ENCODE results near the gene C9orf78. TPM values are rescaled to one million over a fixed set of nuclear protein-coding genes. Genes with fewer than 3 reads are reported as not detected.

C9orf78 gene
- total and polyA plus RNA-seq, 9 of the 15 experiments (the other 6 are each of a cell fraction or from before 2014, with no cell fraction given), result 94.6 to 266 (median 202) TPM

- TF ChIP-seq, protein P1, sequence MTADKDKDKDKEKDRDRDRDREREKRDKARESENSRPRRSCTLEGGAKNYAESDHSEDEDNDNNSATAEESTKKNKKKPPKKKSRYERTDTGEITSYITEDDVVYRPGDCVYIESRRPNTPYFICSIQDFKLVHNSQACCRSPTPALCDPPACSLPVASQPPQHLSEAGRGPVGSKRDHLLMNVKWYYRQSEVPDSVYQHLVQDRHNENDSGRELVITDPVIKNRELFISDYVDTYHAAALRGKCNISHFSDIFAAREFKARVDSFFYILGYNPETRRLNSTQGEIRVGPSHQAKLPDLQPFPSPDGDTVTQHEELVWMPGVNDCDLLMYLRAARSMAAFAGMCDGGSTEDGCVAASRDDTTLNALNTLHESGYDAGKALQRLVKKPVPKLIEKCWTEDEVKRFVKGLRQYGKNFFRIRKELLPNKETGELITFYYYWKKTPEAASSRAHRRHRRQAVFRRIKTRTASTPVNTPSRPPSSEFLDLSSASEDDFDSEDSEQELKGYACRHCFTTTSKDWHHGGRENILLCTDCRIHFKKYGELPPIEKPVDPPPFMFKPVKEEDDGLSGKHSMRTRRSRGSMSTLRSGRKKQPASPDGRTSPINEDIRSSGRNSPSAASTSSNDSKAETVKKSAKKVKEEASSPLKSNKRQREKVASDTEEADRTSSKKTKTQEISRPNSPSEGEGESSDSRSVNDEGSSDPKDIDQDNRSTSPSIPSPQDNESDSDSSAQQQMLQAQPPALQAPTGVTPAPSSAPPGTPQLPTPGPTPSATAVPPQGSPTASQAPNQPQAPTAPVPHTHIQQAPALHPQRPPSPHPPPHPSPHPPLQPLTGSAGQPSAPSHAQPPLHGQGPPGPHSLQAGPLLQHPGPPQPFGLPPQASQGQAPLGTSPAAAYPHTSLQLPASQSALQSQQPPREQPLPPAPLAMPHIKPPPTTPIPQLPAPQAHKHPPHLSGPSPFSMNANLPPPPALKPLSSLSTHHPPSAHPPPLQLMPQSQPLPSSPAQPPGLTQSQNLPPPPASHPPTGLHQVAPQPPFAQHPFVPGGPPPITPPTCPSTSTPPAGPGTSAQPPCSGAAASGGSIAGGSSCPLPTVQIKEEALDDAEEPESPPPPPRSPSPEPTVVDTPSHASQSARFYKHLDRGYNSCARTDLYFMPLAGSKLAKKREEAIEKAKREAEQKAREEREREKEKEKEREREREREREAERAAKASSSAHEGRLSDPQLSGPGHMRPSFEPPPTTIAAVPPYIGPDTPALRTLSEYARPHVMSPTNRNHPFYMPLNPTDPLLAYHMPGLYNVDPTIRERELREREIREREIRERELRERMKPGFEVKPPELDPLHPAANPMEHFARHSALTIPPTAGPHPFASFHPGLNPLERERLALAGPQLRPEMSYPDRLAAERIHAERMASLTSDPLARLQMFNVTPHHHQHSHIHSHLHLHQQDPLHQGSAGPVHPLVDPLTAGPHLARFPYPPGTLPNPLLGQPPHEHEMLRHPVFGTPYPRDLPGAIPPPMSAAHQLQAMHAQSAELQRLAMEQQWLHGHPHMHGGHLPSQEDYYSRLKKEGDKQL (CRISPR knock-in tag; IDR thresholded peaks at IDR 0.05; ENCODE audit: borderline replicate concordance), result no peak
- TF ChIP-seq SMC3 (conservative IDR thresholded peaks at IDR 0.05; ENCODE audit: insufficient read depth, low read depth, low read length), result no peak
- no peak for TF ChIP-seq ZNF695 (CRISPR knock-in tag; IDR thresholded peaks at IDR 0.05)
- TF ChIP-seq CEBPZ (IDR thresholded peaks at IDR 0.05; ENCODE audit: borderline replicate concordance, low read depth, low read length), result no peak
- no peak for TF ChIP-seq KLF13 (tag; IDR thresholded peaks at IDR 0.05; ENCODE audit: borderline replicate concordance, low read depth)
- TF ChIP-seq ZNF778 (CRISPR knock-in tag; IDR thresholded peaks at IDR 0.05), result no peak
- TF ChIP-seq ZNF140 (CRISPR knock-in tag; IDR thresholded peaks at IDR 0.05), result no peak
- TF ChIP-seq ZNF780A (CRISPR knock-in tag; IDR thresholded peaks at IDR 0.05), result no peak
- no peak for TF ChIP-seq PTRF (tag; IDR thresholded peaks at IDR 0.05)
- no peak for TF ChIP-seq ZNF316 (IDR thresholded peaks at IDR 0.05)
- TF ChIP-seq ZNF584 (CRISPR knock-in tag; IDR thresholded peaks at IDR 0.05; ENCODE audit: low read depth), result no peak
- TF ChIP-seq GTF2B (IDR thresholded peaks at IDR 0.05; ENCODE audit: extremely low read depth, insufficient read length), result no peak
- no peak for TF ChIP-seq RAD21 (CRISPR knock-in tag; conservative IDR thresholded peaks at IDR 0.05 in 1 of 2, IDR thresholded peaks at IDR 0.05 in 1 of 2)
- TF ChIP-seq HEY1 (CRISPR knock-in tag; IDR thresholded peaks at IDR 0.05; ENCODE audit: borderline replicate concordance), result no peak
- no peak for TF ChIP-seq BRCA1 (IDR thresholded peaks at IDR 0.05)
- no peak for TF ChIP-seq BRCA1 (CRISPR knock-in tag; IDR thresholded peaks at IDR 0.05)
- no peak for TF ChIP-seq ZNF785 (CRISPR knock-in tag; IDR thresholded peaks at IDR 0.05)
These were observed 21.4 kb downstream of the C9orf78 start (continued) for GRCh38 chr9:129813661-129814060.
